Natural killer cell treated with Interleukin-12 subunit alpha and Interleukin-12 subunit beta and Interleukin-15 and Interleukin-18, amount 100 ng/mL, for 72 hours (primary cell): ENCODE measurements around the gene SLC25A30. TPM values are rescaled to one million over a fixed set of nuclear protein-coding genes. Genes with fewer than 3 reads are reported as not detected.
"Not testable (repeated sequence)": the region's sequence is repeated elsewhere in the genome, so short reads cannot be mapped to it uniquely, and the experiment has no call there.

Experiments
- ATAC-seq, 2 donors: fragments of 150-1000 bp; cut with Tn5 transposase in 1 of 2; sonication (Bioruptor Pico), chemical (Tn5 transposase) in 1 of 2; 2 replicates each; pipeline ENCODE4 v1.10.0; 2021
- DNase-seq: peaks from one replicate; pipeline ENCODE4 v3.0.0; 2022; ENCODE audit warnings: low spot score
- H3K27ac Mint-ChIP-seq, 2 donors: 1 replicate in 1 of 2; 2 replicates in 1 of 2; pipeline ENCODE4 v1.8.0; 2022; ENCODE audit warnings: mixed read lengths in 2 of 2, mild to moderate bottlenecking in 1 of 2, moderate library complexity in 1 of 2
- H3K27me3 Mint-ChIP-seq, 2 donors: 1 replicate in 1 of 2; 2 replicates in 1 of 2; pipeline ENCODE4 v1.8.0; 2022; ENCODE audit warnings: mixed read lengths in 2 of 2
- H3K36me3 Mint-ChIP-seq: one replicate; pipeline ENCODE4 v1.8.0; 2022; ENCODE audit warnings: mixed read lengths
- H3K4me1 Mint-ChIP-seq, 2 donors: 1 replicate in 1 of 2; 2 replicates in 1 of 2; pipeline ENCODE4 v1.8.0; 2022; ENCODE audit warnings: low read depth in 2 of 2, mixed read lengths in 2 of 2, mild to moderate bottlenecking in 1 of 2
- H3K4me3 Mint-ChIP-seq: one replicate; pipeline ENCODE4 v1.8.0; 2022; ENCODE audit warnings: mixed read lengths
- H3K9me3 Mint-ChIP-seq: 2 replicates; pipeline ENCODE4 v1.8.0; 2022; ENCODE audit warnings: mixed read lengths
- total RNA-seq, 2 donors: library from RNA; stranded (reverse); gene quantifications; one replicate each; pipeline ENCODE4 v1.2.3, GENCODE V29; 2022

The SLC25A30 gene
- total RNA-seq, 2 donors from 2014 or later, result 28.3 to 38.8 TPM

- not testable (repeated sequence) for H3K4me3 Mint-ChIP-seq, H3K4me1 Mint-ChIP-seq, DNase-seq
Measured at GRCh38 chr13:45377314-45377713, 40.9 kb downstream of the SLC25A30 start.

DNA sequence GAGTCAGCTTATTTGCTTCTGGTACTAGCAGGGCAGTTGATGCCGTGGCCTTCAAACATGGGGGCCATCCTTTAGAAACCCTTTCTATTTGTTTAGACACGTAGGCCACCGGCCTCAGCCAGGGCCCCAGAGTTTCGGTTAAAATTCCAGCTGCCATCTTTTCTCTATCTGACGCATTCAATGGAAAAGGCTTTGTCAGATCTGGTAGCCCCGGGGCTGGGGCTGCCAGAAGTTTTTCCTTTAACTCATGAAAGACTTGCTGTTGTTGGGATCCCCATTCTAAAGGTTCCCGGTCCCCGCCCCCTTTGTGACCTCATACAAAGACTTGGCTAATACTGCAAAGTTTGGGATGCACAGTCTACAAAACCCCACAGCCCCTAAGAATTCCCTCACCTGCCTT, 41.5 kb downstream of the SLC25A30 start:
- not testable (repeated sequence) for H3K27ac Mint-ChIP-seq

More at GRCh38 chr13:45377314-45377713, 40.9 kb downstream of the SLC25A30 start:
- not testable (repeated sequence) for H3K27me3 Mint-ChIP-seq, H3K9me3 Mint-ChIP-seq, H3K27ac Mint-ChIP-seq, H3K36me3 Mint-ChIP-seq, ATAC-seq

DNA sequence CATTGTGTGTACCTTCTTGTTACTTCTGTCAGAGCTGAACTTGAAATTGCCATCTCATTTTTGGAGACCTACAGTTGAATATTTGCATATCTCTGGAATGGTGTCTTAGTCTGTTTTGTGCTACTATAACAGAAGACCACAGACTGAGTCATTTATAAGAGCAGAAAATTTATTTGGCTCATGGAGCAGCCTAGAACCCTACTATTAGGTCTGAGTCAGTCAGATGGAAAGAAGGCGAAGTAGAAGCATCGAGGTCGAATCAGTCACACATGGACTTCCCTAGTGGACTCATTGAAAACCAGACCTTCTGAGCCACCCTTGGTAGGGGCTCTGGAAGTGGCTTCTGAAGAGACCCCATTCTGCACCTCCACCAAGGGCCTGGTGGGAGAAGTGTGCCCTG, 43.3 kb downstream of the SLC25A30 start:
- Mint-ChIP-seq H3K36me3 (no peaks in the 10 kb centered on the region), H3K27ac (no peak overlapping the region), H3K9me3 (no peaks in the 10 kb centered on the region), H3K4me3 (no peak overlapping the region), H3K4me1 (peaks cover 0 to 8% of the 10 kb centered on the region in 2 donors), H3K27me3 (no peaks in the 10 kb centered on the region)
- no peak for ATAC-seq
- no peak for DNase-seq

More for the DNA sequence above, 41.5 kb downstream of the SLC25A30 start:
- ATAC-seq, H3K4me1 Mint-ChIP-seq, DNase-seq, H3K9me3 Mint-ChIP-seq, H3K4me3 Mint-ChIP-seq, H3K27me3 Mint-ChIP-seq, H3K36me3 Mint-ChIP-seq: not testable (repeated sequence)

DNA sequence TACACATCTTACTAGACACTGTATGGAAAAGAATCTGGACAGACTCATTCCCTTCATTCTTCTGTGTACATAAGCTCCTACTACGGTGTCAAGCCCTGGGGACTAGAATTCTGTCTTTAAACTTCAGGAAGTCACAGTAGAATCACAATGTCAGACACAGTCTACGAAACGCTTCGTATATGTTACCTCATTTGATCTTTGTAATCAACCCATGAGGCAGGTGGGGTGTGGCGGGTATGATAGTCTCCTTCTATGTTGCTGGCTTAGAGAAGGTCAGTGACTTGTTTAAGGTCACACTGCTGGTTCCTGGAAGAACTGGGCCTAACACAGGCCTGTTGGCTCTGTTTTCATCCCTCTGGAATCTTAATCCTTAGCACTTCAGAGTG, 45.0 kb downstream of the SLC25A30 start:
- Mint-ChIP-seq H3K4me1 (peaks cover 14 to 19% of the 10 kb centered on the region in 2 donors), H3K4me3 (no peak overlapping the region)
- no peak for DNase-seq

DNA sequence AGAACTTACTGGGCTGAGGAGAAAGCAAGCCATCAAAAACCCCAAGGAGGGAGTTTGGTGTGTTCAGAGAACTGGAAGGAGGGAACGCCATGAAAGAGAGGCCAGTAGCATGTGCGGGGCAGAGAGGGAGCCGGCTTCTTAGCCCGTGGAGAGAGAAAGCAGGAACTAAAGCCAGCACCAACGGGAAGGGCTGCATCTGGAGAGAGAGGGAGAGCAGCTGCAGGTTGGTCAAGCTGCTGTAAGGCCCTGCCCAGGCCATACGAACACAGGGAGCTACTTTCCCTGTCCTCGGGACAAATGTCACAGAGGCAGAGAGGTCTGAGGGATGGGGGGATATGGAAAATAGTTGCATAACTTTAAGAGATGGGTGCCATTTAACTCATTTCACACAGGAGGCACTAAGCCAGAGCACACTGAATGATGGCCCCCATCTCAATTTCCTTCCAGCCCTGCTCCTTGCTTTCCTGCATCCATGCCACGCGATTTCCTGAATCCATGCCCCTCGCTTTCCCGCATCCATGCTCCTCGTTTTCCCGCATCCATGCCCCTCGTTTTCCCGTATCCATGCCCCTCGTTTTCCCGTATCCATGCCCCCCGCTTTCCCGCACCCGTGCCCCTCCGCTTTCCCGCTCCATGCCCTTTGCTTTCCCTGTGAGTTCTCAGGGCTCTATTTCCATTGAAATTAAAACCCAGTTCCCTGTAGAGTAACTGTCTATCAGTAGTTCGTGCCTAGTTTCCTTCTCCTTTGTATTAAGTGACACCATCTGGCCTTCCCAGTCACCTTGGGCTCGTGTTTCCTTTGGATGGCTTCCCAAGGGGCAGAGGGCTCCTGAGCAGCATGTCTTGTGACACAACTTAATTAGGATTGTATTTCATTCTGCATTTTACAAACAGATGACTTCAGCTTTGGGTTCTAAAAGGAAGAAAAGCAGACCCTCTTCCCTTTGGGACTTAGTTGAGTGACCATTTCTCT, 45.7 kb downstream of the SLC25A30 start:
- ATAC-seq, result no peak
- H3K9me3 Mint-ChIP-seq, result no peaks in the 10 kb centered on the region

More for the DNA sequence above, 45.0 kb downstream of the SLC25A30 start:
- H3K36me3 Mint-ChIP-seq, result no peaks in the 10 kb centered on the region
- no peak for ATAC-seq
- H3K27me3 Mint-ChIP-seq, result no peaks in the 10 kb centered on the region
- H3K9me3 Mint-ChIP-seq, result no peaks in the 10 kb centered on the region
- H3K27ac Mint-ChIP-seq, result no peak overlapping the region

DNA sequence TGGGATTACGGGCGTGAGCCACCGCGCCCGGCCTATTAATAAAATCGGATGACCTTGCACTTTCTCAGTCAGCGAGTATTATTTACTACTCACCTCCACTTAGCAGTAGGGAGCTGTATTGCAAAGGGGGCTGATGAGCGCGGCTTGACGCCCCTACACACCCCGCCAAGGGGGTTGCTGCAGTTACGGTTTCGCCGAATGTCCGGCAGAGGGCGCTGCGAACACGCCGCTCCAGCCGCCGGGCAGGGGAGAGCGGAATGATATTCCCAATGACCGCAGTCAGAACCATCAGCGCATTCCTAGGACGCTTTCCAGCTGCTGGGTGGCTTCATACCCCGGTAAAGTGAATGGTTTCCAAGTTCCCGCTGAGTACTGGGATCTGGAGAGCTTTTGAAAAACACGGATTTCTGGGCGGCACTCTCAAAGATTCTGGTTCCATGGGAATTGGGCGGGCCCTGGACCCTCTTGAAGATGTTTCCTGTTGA, 47.2 kb downstream of the SLC25A30 start:
- H3K27me3 Mint-ChIP-seq, result no peaks in the 10 kb centered on the region
- H3K4me3 Mint-ChIP-seq, result no peak overlapping the region
- H3K36me3 Mint-ChIP-seq, result no peaks in the 10 kb centered on the region
- DNase-seq, result no peak
- H3K4me1 Mint-ChIP-seq, result peaks cover 25 to 29% of the 10 kb centered on the region in 2 donors
- no peaks in the 10 kb centered on the region for H3K9me3 Mint-ChIP-seq
- H3K27ac Mint-ChIP-seq, result no peak overlapping the region
- peak in 1 of 2 donors; percentile 56 for ATAC-seq

More for the DNA sequence above, 45.7 kb downstream of the SLC25A30 start:
- H3K4me3 Mint-ChIP-seq, result no peak overlapping the region
- peak overlapping the region in 1 of 2 donors; percentile 61 for H3K27ac Mint-ChIP-seq
- no peaks in the 10 kb centered on the region for H3K27me3 Mint-ChIP-seq
- no peak for DNase-seq
- peaks cover 16 to 21% of the 10 kb centered on the region in 2 donors for H3K4me1 Mint-ChIP-seq
- H3K36me3 Mint-ChIP-seq, result no peaks in the 10 kb centered on the region

DNA sequence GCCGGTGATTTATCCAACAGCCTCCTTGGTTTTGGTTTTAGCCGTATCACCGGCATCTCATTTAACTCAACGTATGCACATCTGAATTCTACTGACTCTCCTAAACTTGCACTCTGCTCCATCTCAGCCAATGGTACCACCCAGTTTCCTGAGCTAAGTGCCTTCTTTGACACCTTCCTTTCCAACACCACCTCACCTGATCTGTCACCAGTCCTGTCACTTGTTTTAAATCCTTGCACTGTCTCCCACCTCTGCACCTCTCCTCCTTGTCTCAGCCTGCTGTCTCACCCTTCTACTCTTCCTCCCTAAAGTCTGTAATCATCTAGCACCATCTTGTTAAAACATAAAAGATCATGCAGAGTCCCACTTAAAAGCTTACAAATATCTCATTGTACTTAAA, 49.1 kb downstream of the SLC25A30 start:
- H3K9me3 Mint-ChIP-seq, result no peaks in the 10 kb centered on the region
- peaks cover 25 to 31% of the 10 kb centered on the region in 2 donors for H3K4me1 Mint-ChIP-seq
- H3K4me3 Mint-ChIP-seq, result no peak overlapping the region
- no peak for ATAC-seq
- DNase-seq, result no peak
- H3K27me3 Mint-ChIP-seq, result no peaks in the 10 kb centered on the region
- peak overlapping the region; percentile 84 to 86 for H3K27ac Mint-ChIP-seq
- no peaks in the 10 kb centered on the region for H3K36me3 Mint-ChIP-seq

- H3K27ac Mint-ChIP-seq, result peak overlapping the region; percentile 84 to 86
- H3K27me3 Mint-ChIP-seq, result no peaks in the 10 kb centered on the region
- H3K4me1 Mint-ChIP-seq, result peaks cover 30 to 36% of the 10 kb centered on the region in 2 donors
Measured at GRCh38 chr13:45368571-45368970, 49.6 kb downstream of the SLC25A30 start.

DNA sequence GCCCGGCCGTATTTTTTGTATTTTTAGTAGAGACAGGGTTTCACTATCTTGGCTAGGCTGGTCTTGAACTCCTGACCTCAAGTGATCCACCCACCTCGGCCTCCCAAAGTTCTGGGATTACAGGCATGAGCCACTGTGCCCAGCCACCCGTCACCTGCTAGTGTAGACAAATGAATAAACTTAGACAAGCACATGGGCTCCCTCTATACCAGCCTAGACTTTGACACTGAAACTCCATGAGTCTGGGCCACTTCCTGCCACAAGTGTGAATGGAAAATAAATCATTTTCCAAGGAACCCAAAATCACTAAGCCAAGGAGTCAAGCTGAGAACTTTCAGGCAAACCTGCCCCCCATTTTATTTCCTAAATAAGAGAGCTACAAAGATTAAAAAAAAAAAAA, 50.2 kb downstream of the SLC25A30 start:
- H3K27me3 Mint-ChIP-seq, result no peaks in the 10 kb centered on the region
- H3K27ac Mint-ChIP-seq, result peak overlapping the region; percentile 84 to 86
- no peak overlapping the region for H3K4me3 Mint-ChIP-seq
- no peak for DNase-seq
- H3K9me3 Mint-ChIP-seq, result no peaks in the 10 kb centered on the region
- H3K4me1 Mint-ChIP-seq, result peaks cover 34 to 39% of the 10 kb centered on the region in 2 donors
- no peak for ATAC-seq
- H3K36me3 Mint-ChIP-seq, result peaks cover 6% of the 10 kb centered on the region

More at GRCh38 chr13:45368571-45368970, 49.6 kb downstream of the SLC25A30 start:
- Mint-ChIP-seq H3K36me3 (peaks cover 4% of the 10 kb centered on the region), H3K4me3 (peak overlapping the region; percentile 49), H3K9me3 (no peaks in the 10 kb centered on the region)
- ATAC-seq, result no peak
- DNase-seq, result no peak

DNA sequence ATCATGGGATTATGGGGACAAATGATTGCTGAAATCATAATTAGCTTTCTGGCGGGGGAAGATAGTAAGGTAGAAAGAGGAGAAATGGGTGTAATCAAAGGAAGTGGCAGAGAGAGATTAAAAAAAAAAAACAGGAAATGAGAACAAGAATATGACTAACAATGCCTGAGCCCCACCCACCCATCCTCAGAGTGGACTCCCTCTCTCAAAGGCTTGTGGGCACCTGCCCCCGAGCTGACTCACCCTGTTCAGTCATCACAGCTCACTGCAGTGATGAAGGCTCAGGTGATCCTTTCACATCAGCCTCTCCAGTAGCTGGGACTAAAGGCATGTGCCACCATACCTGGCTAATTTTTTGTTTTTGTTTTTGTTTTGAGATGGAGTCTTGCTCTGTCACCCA, 50.8 kb downstream of the SLC25A30 start:
- H3K9me3 Mint-ChIP-seq, result no peaks in the 10 kb centered on the region
- peaks cover 10% of the 10 kb centered on the region for H3K36me3 Mint-ChIP-seq
- H3K27me3 Mint-ChIP-seq, result no peaks in the 10 kb centered on the region
- peak; percentile 86 for DNase-seq
- ATAC-seq, result peak; percentile 99 to 100
- peak overlapping the region; percentile 84 to 86 for H3K27ac Mint-ChIP-seq
- H3K4me1 Mint-ChIP-seq, result peaks cover 40 to 42% of the 10 kb centered on the region in 2 donors
- peak overlapping the region; percentile 35 for H3K4me3 Mint-ChIP-seq

GRCh38 chr13:45365558-45365885, 52.7 kb downstream of the SLC25A30 start:
- Mint-ChIP-seq H3K27ac (no peak overlapping the region), H3K4me3 (no peak overlapping the region), H3K4me1 (peaks cover 44 to 49% of the 10 kb centered on the region in 2 donors), H3K36me3 (peaks cover 16% of the 10 kb centered on the region), H3K9me3 (no peaks in the 10 kb centered on the region), H3K27me3 (no peaks in the 10 kb centered on the region)
- DNase-seq, result no peak
- ATAC-seq, result no peak

- no peak for ATAC-seq
- H3K27me3 Mint-ChIP-seq, result no peaks in the 10 kb centered on the region
Measured at GRCh38 chr13:45364876-45365557, 53.2 kb downstream of the SLC25A30 start.

GRCh38 chr13:45362939-45363338, 55.2 kb downstream of the SLC25A30 start:
- peaks cover 22% of the 10 kb centered on the region for H3K36me3 Mint-ChIP-seq
- H3K4me3 Mint-ChIP-seq, result no peak overlapping the region
- peak overlapping the region in 1 of 2 donors; percentile 68 for H3K27ac Mint-ChIP-seq
- no peaks in the 10 kb centered on the region for H3K27me3 Mint-ChIP-seq
- H3K4me1 Mint-ChIP-seq, result peaks cover 41 to 42% of the 10 kb centered on the region in 2 donors
- ATAC-seq, result peak in 1 of 2 donors; percentile 22
- H3K9me3 Mint-ChIP-seq, result no peaks in the 10 kb centered on the region
- no peak for DNase-seq

More at GRCh38 chr13:45364876-45365557, 53.2 kb downstream of the SLC25A30 start:
- Mint-ChIP-seq H3K36me3 (peaks cover 16% of the 10 kb centered on the region), H3K9me3 (no peaks in the 10 kb centered on the region), H3K4me1 (peaks cover 47 to 49% of the 10 kb centered on the region in 2 donors), H3K27ac (peak overlapping the region in 1 of 2 donors; percentile 47), H3K4me3 (no peak overlapping the region)
- DNase-seq, result no peak
